Smooth muscle cell (in vitro differentiated cells): ENCODE measurements around the gene MAJIN. TPM values are rescaled to one million over a fixed set of nuclear protein-coding genes. Genes with fewer than 3 reads are reported as not detected.

ENCODE experiments used
- DNase-seq: peaks from one replicate; lab custom pipeline; 2025; ENCODE audit not compliant: unreplicated experiment; lab: John Stamatoyannopoulos, UW
- H2AFZ ChIP-seq: fragments of 200-600 bp; sonication (generic); 2 replicates; pipeline ENCODE4 v1.6.0; 2016; ENCODE audit warnings: antibody characterized with exemption, low read depth, mild to moderate bottlenecking
- H3F3A ChIP-seq: fragments of 200-600 bp; sonication (generic); 2 replicates; pipeline ENCODE4 v1.6.0; 2017; ENCODE audit warnings: antibody characterized with exemption, low read depth
- H3K27ac ChIP-seq: fragments of 200-600 bp; sonication (generic); 2 replicates; pipeline ENCODE4 v1.5.1; 2016; ENCODE audit warnings: low read depth, mild to moderate bottlenecking
- H3K27me3 ChIP-seq: fragments of 200-600 bp; sonication (generic); 2 replicates; pipeline ENCODE4 v1.6.1; 2016; ENCODE audit warnings: low read depth, mild to moderate bottlenecking
- H3K36me3 ChIP-seq: fragments of 200-600 bp; sonication (generic); 2 replicates; pipeline ENCODE4 v1.5.1; 2016; ENCODE audit warnings: low read depth
- H3K4me1 ChIP-seq: fragments of 200-600 bp; sonication (generic); 2 replicates; pipeline ENCODE4 v1.5.1; 2016; ENCODE audit warnings: low read depth
- H3K4me2 ChIP-seq: fragments of 200-600 bp; sonication (generic); 2 replicates; pipeline ENCODE4 v1.6.0; 2016; ENCODE audit warnings: mild to moderate bottlenecking
- H3K4me3 ChIP-seq: fragments of 200-600 bp; sonication (generic); 2 replicates; pipeline ENCODE4 v1.5.1; 2016; ENCODE audit warnings: mild to moderate bottlenecking
- H3K79me2 ChIP-seq: fragments of 200-600 bp; sonication (generic); 2 replicates; pipeline ENCODE4 v1.6.0; 2016; ENCODE audit warnings: low read depth, mild to moderate bottlenecking
- H3K9ac ChIP-seq: fragments of 200-600 bp; sonication (generic); 2 replicates; pipeline ENCODE4 v1.6.0; 2016; ENCODE audit warnings: low read depth
- H3K9me3 ChIP-seq: fragments of 200-600 bp; sonication (generic); replicated peaks from 2 replicates; pipeline ENCODE4 v1.5.1; 2016; ENCODE audit warnings: low read depth
- H4K20me1 ChIP-seq: fragments of 200-600 bp; sonication (generic); 2 replicates; pipeline ENCODE4 v1.6.0; 2016; ENCODE audit warnings: low read depth
- CTCF ChIP-seq: fragments of 200-600 bp; sonication (generic); IDR thresholded peaks from 2 replicates; pipeline ENCODE4 v1.5.1; 2017; ENCODE audit warnings: borderline replicate concordance, mild to moderate bottlenecking, antibody characterized with exemption; ENCODE audit not compliant: insufficient read depth, poor library complexity, severe bottlenecking
- WGBS: methylation state at CpG from one replicate; pipeline ENCODE4 v1.1.7; 2016; ENCODE audit warnings: low lambda C conversion rate; 5-methylcytosine and 5-hydroxymethylcytosine counted together
- polyA plus RNA-seq: library from polyadenylated mRNA; unstranded; fragments of >200 nt; fragmentation: Nextera tagmentation; extraction: Ambion mirVana; gene quantifications from 2 replicates; pipeline ENCODE4 v1.2.1, GENCODE V29; 2016
- total RNA-seq: library from RNA; depleted of rRNA; stranded (reverse); fragments of >200 nt; gene quantifications from 2 replicates; pipeline ENCODE4 v1.2.3, GENCODE V29; 2014

The MAJIN gene
- total and polyA plus RNA-seq, 2 experiments from 2014 or later = not detected

GRCh38 chr11:64923944-64924909 is 47.7 kb downstream of the MAJIN start, which contains the start of gene PPP2R5B:
Gene PPP2R5B, plus strand, starts transcription at chr11:64924689. Its CDS starts 1,046 bp downstream, at chr11:64925735.
- Histone ChIP-seq H3K27ac (peak within 1 kb of the TSS; percentile 72), H3F3A (no peaks in the 10 kb centered on the region), H3K4me3 (peak within 1 kb of the TSS; percentile 82), H3K9me3 (no peaks in the 10 kb centered on the region), H3K9ac (peak within 1 kb of the TSS; percentile 86), H3K79me2 (peaks cover 3% of the 10 kb centered on the region), H3K36me3 (no peaks in the 10 kb centered on the region), H3K4me1 (peaks cover 7% of the 10 kb centered on the region), H3K4me2 (peak within 1 kb of the TSS; percentile 98), H4K20me1 (no peaks in the 10 kb centered on the region), H2AFZ (peak within 1 kb of the TSS; percentile 95), H3K27me3 (no peaks in the 10 kb centered on the region)
- peak; percentile 73 for DNase-seq
- no peak for TF ChIP-seq CTCF
- under 1% methylated on average over 46 of the region's 47 CpGs for WGBS

DNA sequence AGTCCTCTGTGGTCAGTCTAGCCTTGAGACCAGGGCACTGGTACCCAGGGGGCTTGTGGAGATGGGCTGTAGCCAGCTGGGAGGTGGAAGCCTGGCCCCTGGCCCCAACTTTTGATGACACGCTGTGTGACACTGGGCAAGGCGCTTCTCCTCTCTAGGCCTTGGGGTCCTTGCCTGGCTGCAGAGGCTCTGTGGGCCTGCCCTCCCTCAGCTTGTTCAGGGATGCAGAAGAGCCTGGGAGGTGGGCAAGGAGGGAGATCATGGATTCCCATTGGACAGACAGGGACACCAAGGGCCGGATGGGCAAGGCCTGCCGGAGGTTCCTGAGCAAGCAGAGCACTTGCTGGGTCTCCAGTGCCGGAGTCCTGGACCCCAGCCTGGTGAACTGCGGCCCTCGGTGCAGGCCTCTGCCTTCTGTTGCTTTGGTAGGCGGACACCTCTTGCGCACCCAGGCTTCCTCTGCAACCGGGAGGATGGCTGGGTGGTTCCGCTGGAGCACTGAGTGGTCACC is 48.7 kb downstream of the MAJIN start:
- H3K9ac ChIP-seq = no peak overlapping the region

GRCh38 chr11:64921384-64921783 is 50.5 kb downstream of the MAJIN start:
- Histone ChIP-seq H3K4me1 (peaks cover 18% of the 10 kb centered on the region), H3F3A (peaks cover 6% of the 10 kb centered on the region), H4K20me1 (no peaks in the 10 kb centered on the region), H3K9me3 (no peaks in the 10 kb centered on the region), H2AFZ (no peak overlapping the region), H3K9ac (no peak overlapping the region), H3K27ac (no peak overlapping the region), H3K4me2 (no peak overlapping the region), H3K36me3 (no peaks in the 10 kb centered on the region), H3K27me3 (no peaks in the 10 kb centered on the region), H3K4me3 (no peak overlapping the region), H3K79me2 (peaks cover 8% of the 10 kb centered on the region)
- no peak for TF ChIP-seq CTCF
- WGBS = 67% methylated on average over 3 of the region's 3 CpGs
- DNase-seq = no peak

More for the DNA sequence above, 48.7 kb downstream of the MAJIN start:
- H3K36me3 ChIP-seq = no peaks in the 10 kb centered on the region
- H3K4me3 ChIP-seq = no peak overlapping the region
- peak overlapping the region; percentile 98 for H3K4me2 ChIP-seq
- H2AFZ ChIP-seq = peak overlapping the region; percentile 86
- H3K9me3 ChIP-seq = no peaks in the 10 kb centered on the region
- H3K4me1 ChIP-seq = peaks cover 9% of the 10 kb centered on the region
- no peaks in the 10 kb centered on the region for H3K27me3 ChIP-seq
- H4K20me1 ChIP-seq = no peaks in the 10 kb centered on the region
- no peak for DNase-seq
- WGBS = 94% methylated on average over 11 of the region's 11 CpGs
- peaks cover 3% of the 10 kb centered on the region for H3K79me2 ChIP-seq
- TF ChIP-seq CTCF = no peak
- no peaks in the 10 kb centered on the region for H3F3A ChIP-seq
- H3K27ac ChIP-seq = no peak overlapping the region
